ENCODE measurements around the gene KRTAP9-2.

- no peak for TF ChIP-seq POLR2A (IDR thresholded peaks at IDR 0.05)
- TF ChIP-seq CTCF (IDR thresholded peaks at IDR 0.05) = no peak
Observed at GRCh38 chr17:41215681-41216080, 10.8 kb upstream of the KRTAP9-2 start.
